ENCODE measurements around the gene UTP11.

Gene UTP11

GRCh38 chr1:38074302-38074677, 61.8 kb downstream of the UTP11 start:
- no peak for DNase-seq

Data from right forelimb (tissue), 1 donor.